GM23338 (cell line): ENCODE data around the gene CD24. TPM values are rescaled to one million over a fixed set of nuclear protein-coding genes. Genes with fewer than 3 reads are reported as not detected.

Source experiments
- ATAC-seq: fragments of 200-7000 bp; cut with Tn5 transposase; 3 replicates; pipeline ENCODE4 v1.9.1; 2020
- DNase-seq: peaks from one replicate; pipeline ENCODE4 v3.0.0-alpha.2; 2015; ENCODE audit warnings: low spot score
- H2AFZ ChIP-seq: fragments of 200-600 bp; sonication (generic); 2 replicates; pipeline ENCODE4 v1.8.0; 2016; ENCODE audit warnings: antibody characterized with exemption, mild to moderate bottlenecking, moderate library complexity
- H3F3A ChIP-seq: fragments of 200-600 bp; sonication (generic); replicated peaks from 2 replicates; pipeline ENCODE4 v1.8.0; 2017; ENCODE audit warnings: antibody characterized with exemption, mixed run types, low read depth
- H3K27ac ChIP-seq: fragments of 200-600 bp; sonication (generic); 2 replicates; pipeline ENCODE4 v1.6.1; 2016; ENCODE audit warnings: low read depth
- H3K27me3 ChIP-seq: fragments of 200-600 bp; sonication (generic); 2 replicates; pipeline ENCODE4 v1.8.0; 2016; ENCODE audit warnings: mild to moderate bottlenecking, mixed run types, moderate library complexity; ENCODE audit not compliant: insufficient read depth
- H3K36me3 ChIP-seq: fragments of 200-600 bp; sonication (generic); 2 replicates; pipeline ENCODE4 v1.8.0; 2016; ENCODE audit warnings: mild to moderate bottlenecking; ENCODE audit not compliant: insufficient read depth
- H3K4me1 ChIP-seq: fragments of 200-600 bp; sonication (generic); 2 replicates; pipeline ENCODE4 v1.8.0; 2016; ENCODE audit warnings: mild to moderate bottlenecking, moderate library complexity; ENCODE audit not compliant: insufficient read depth
- H3K4me2 ChIP-seq: fragments of 200-600 bp; sonication (generic); 2 replicates; pipeline ENCODE4 v1.7.1; 2017; ENCODE audit warnings: mixed run types
- H3K4me3 ChIP-seq: fragments of 200-600 bp; sonication (generic); 2 replicates; pipeline ENCODE4 v1.6.1; 2016; ENCODE audit warnings: mixed run types
- H3K79me2 ChIP-seq: fragments of 200-600 bp; sonication (generic); replicated peaks from 2 replicates; pipeline ENCODE4 v1.8.0; 2017; ENCODE audit warnings: mild to moderate bottlenecking; ENCODE audit not compliant: insufficient read depth
- H3K9me2 ChIP-seq: fragments of 200-600 bp; sonication (generic); 2 replicates; pipeline ENCODE4 v1.8.0; 2017; ENCODE audit not compliant: insufficient read depth
- H4K20me1 ChIP-seq: fragments of 200-600 bp; sonication (generic); replicated peaks from 2 replicates; pipeline ENCODE4 v1.8.0; 2017; ENCODE audit warnings: mild to moderate bottlenecking; ENCODE audit not compliant: insufficient read depth
- H3K27ac Mint-ChIP-seq: 2 replicates; pipeline ENCODE4 v1.8.0; 2020; ENCODE audit warnings: inconsistent platforms, mild to moderate bottlenecking, moderate library complexity, mixed read lengths
- H3K27me3 Mint-ChIP-seq: 3 replicates; pipeline ENCODE4 v1.8.0; 2022; ENCODE audit warnings: low read depth, mild to moderate bottlenecking, moderate library complexity, mixed read lengths, inconsistent platforms; ENCODE audit not compliant: insufficient read depth, poor library complexity
- H3K36me3 Mint-ChIP-seq: 3 replicates; pipeline ENCODE4 v1.8.0; 2021; ENCODE audit warnings: low read depth, mild to moderate bottlenecking, inconsistent platforms, moderate library complexity, mixed read lengths
- H3K4me1 Mint-ChIP-seq: 3 replicates; pipeline ENCODE4 v1.8.0; 2020; ENCODE audit warnings: mild to moderate bottlenecking, inconsistent platforms, mixed read lengths
- H3K4me3 Mint-ChIP-seq: 3 replicates; pipeline ENCODE4 v1.8.0; 2021; ENCODE audit warnings: moderate library complexity, mild to moderate bottlenecking, inconsistent platforms, mixed read lengths
- H3K9me3 Mint-ChIP-seq: 3 replicates; pipeline ENCODE4 v1.8.0; 2020; ENCODE audit warnings: moderate library complexity, mild to moderate bottlenecking, inconsistent platforms, mixed read lengths
- CREB1 ChIP-seq: fragments of 250-450 bp; sonication (Bioruptor Pico); IDR thresholded peaks from 2 replicates; pipeline ENCODE4 v1.5.0; 2020; ENCODE audit warnings: low read depth, mild to moderate bottlenecking, moderate library complexity
- EZH2 ChIP-seq: fragments of 200-600 bp; sonication (generic); IDR thresholded peaks from one replicate; pipeline ENCODE4 v1.8.0; 2017; ENCODE audit warnings: antibody characterized with exemption, mild to moderate bottlenecking, low read depth; ENCODE audit not compliant: unreplicated experiment
- EZH2phosphoT487 ChIP-seq: fragments of 200-600 bp; sonication (generic); IDR thresholded peaks from one replicate; pipeline ENCODE4 v1.8.1; 2018; ENCODE audit warnings: antibody characterized with exemption; ENCODE audit not compliant: unreplicated experiment
- JUNB ChIP-seq: IDR thresholded peaks from one replicate; pipeline ENCODE4 v1.6.1; 2016; ENCODE audit warnings: antibody characterized with exemption; ENCODE audit not compliant: unreplicated experiment
- NANOG ChIP-seq: IDR thresholded peaks from 2 replicates; pipeline ENCODE4 v1.6.1; 2016; ENCODE audit warnings: antibody characterized with exemption, borderline replicate concordance
- POLR2AphosphoS5 ChIP-seq: IDR thresholded peaks from 2 replicates; pipeline ENCODE4 v1.6.1; 2016; ENCODE audit warnings: antibody characterized with exemption, low read depth
- STAT1 ChIP-seq: IDR thresholded peaks from one replicate; pipeline ENCODE4 v1.6.1; 2016; ENCODE audit warnings: antibody characterized with exemption; ENCODE audit not compliant: unreplicated experiment
- ZNF114 ChIP-seq: fragments of 250-450 bp; sonication (Bioruptor Pico); IDR thresholded peaks from 2 replicates; pipeline ENCODE4 v1.5.0; 2020; ENCODE audit warnings: mild to moderate bottlenecking, moderate library complexity
- ZNF331 ChIP-seq: fragments of 250-450 bp; sonication (Bioruptor Pico); IDR thresholded peaks from 2 replicates; pipeline ENCODE4 v1.5.0; 2020; ENCODE audit warnings: low read depth, mild to moderate bottlenecking, moderate library complexity
- polyA plus RNA-seq: library from polyadenylated mRNA; unstranded; fragments of >200 nt; fragmentation: Nextera tagmentation; extraction: Ambion mirVana; gene quantifications from 2 replicates; pipeline ENCODE4 v1.2.1, GENCODE V29; 2016
- total RNA-seq: library from RNA; depleted of rRNA; stranded (reverse); fragments of >200 nt; shearing (Covaris generic); gene quantifications from 2 replicates; pipeline ENCODE4 v1.2.3, GENCODE V29; 2014
- TF ChIP-seq, protein P1 (sequence below), 2 experiments: fragments of 200-600 bp in 1 of 2; sonication (generic) in 1 of 2; conservative IDR thresholded peaks; 2 replicates each; pipeline versions ENCODE4 v1.5.1 to v1.6.1; 2016 to 2017; ENCODE audit warnings: antibody characterized with exemption in 2 of 2, low read depth in 2 of 2, mild to moderate bottlenecking in 2 of 2, moderate library complexity in 1 of 2
- TF ChIP-seq, protein P2 (sequence below): IDR thresholded peaks from 2 replicates; pipeline ENCODE4 v1.6.1; 2016; ENCODE audit warnings: antibody characterized with exemption
- TF ChIP-seq, protein P3 (sequence below): IDR thresholded peaks from one replicate; pipeline ENCODE4 v1.6.1; 2018; ENCODE audit warnings: antibody characterized with exemption; ENCODE audit not compliant: unreplicated experiment

CD24 gene
- total and polyA plus RNA-seq, 2 experiments from 2014 or later, result 1,373 to 2,907 TPM

DNA sequence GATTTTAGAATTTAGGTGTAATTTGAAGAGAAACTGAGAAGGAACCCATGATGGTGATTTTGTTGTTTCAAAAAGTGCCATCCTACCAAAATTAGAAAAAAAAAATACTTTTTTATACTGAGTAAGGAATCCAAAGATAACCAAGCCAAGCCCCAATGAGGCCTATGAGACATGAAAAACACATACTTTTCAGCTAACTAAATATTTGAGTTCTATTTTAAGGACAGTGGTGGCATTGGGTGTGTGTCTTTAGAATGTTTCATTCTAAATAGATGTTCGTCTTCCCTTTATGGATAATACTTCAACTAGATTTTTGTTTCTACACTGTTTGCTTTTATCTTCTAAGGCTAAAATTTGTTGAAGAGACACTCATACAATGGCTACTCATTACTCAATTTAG is 9.6 kb downstream of the CD24 start (continued):
- TF ChIP-seq POLR2AphosphoS5, result no peak
- TF ChIP-seq JUNB, result no peak
- TF ChIP-seq ZNF331 (CRISPR knock-in tag), result no peak
- TF ChIP-seq EZH2phosphoT487, result no peak
- TF ChIP-seq, protein P1, sequence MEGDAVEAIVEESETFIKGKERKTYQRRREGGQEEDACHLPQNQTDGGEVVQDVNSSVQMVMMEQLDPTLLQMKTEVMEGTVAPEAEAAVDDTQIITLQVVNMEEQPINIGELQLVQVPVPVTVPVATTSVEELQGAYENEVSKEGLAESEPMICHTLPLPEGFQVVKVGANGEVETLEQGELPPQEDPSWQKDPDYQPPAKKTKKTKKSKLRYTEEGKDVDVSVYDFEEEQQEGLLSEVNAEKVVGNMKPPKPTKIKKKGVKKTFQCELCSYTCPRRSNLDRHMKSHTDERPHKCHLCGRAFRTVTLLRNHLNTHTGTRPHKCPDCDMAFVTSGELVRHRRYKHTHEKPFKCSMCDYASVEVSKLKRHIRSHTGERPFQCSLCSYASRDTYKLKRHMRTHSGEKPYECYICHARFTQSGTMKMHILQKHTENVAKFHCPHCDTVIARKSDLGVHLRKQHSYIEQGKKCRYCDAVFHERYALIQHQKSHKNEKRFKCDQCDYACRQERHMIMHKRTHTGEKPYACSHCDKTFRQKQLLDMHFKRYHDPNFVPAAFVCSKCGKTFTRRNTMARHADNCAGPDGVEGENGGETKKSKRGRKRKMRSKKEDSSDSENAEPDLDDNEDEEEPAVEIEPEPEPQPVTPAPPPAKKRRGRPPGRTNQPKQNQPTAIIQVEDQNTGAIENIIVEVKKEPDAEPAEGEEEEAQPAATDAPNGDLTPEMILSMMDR (conservative IDR thresholded peaks at IDR 0.05; ENCODE audit: low read depth in 2 of 2), result no peak
- TF ChIP-seq NANOG, result no peak
- no peak for TF ChIP-seq ZNF114
- TF ChIP-seq CREB1 (CRISPR knock-in tag), result no peak
- TF ChIP-seq, protein P2, sequence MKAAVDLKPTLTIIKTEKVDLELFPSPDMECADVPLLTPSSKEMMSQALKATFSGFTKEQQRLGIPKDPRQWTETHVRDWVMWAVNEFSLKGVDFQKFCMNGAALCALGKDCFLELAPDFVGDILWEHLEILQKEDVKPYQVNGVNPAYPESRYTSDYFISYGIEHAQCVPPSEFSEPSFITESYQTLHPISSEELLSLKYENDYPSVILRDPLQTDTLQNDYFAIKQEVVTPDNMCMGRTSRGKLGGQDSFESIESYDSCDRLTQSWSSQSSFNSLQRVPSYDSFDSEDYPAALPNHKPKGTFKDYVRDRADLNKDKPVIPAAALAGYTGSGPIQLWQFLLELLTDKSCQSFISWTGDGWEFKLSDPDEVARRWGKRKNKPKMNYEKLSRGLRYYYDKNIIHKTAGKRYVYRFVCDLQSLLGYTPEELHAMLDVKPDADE, result no peak
- TF ChIP-seq EZH2, result no peak

DNA sequence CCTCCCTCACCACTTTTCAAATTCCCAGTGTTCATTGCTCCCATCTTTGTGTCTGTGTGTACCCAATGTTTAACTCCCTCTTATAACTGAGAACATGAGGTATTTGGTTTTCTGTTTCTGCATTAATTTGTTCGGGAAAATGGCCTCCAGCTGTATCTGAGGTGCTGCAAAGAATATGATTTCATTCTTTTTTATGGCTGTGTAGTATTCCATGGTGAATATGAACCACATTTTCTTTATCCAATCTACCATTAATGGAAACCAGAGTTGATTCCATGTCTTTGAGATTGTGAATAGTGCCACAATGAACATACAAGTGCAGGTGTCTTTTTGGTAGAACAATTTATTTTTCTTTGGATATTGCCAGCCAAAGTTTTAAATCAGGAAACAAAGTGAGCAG is 10.4 kb downstream of the CD24 start:
- H2AFZ ChIP-seq, result no peak overlapping the region
- H3K4me2 ChIP-seq, result no peak overlapping the region
- ATAC-seq, result no peak
- no peak overlapping the region for H3K27ac ChIP-seq
- no peaks in the 10 kb centered on the region for H4K20me1 ChIP-seq
- H3K4me3 ChIP-seq, result no peak overlapping the region
- H3K9me3 Mint-ChIP-seq, result peaks cover 7% of the 10 kb centered on the region; the same call in 1 of the 3 replicates
- H3K79me2 ChIP-seq, result no peaks in the 10 kb centered on the region
- peaks cover 25% of the 10 kb centered on the region for H3K27me3 Mint-ChIP-seq
- H3K4me3 Mint-ChIP-seq, result no peak overlapping the region
- no peaks in the 10 kb centered on the region for H3K36me3 ChIP-seq
- H3K36me3 Mint-ChIP-seq, result peaks cover 25% of the 10 kb centered on the region
- no peaks in the 10 kb centered on the region for H3K4me1 Mint-ChIP-seq
- H3K4me1 ChIP-seq, result no peaks in the 10 kb centered on the region
- peaks cover 15% of the 10 kb centered on the region; the same call in 1 of the 2 replicates for H3K9me2 ChIP-seq
- H3F3A ChIP-seq, result peaks cover 15% of the 10 kb centered on the region
- no peak for DNase-seq
- no peaks in the 10 kb centered on the region for H3K27me3 ChIP-seq
- no peak overlapping the region for H3K27ac Mint-ChIP-seq
- TF ChIP-seq, protein P2, result no peak
- no peak for TF ChIP-seq NANOG
- no peak for TF ChIP-seq POLR2AphosphoS5
- no peak for TF ChIP-seq STAT1
- TF ChIP-seq, protein P3, sequence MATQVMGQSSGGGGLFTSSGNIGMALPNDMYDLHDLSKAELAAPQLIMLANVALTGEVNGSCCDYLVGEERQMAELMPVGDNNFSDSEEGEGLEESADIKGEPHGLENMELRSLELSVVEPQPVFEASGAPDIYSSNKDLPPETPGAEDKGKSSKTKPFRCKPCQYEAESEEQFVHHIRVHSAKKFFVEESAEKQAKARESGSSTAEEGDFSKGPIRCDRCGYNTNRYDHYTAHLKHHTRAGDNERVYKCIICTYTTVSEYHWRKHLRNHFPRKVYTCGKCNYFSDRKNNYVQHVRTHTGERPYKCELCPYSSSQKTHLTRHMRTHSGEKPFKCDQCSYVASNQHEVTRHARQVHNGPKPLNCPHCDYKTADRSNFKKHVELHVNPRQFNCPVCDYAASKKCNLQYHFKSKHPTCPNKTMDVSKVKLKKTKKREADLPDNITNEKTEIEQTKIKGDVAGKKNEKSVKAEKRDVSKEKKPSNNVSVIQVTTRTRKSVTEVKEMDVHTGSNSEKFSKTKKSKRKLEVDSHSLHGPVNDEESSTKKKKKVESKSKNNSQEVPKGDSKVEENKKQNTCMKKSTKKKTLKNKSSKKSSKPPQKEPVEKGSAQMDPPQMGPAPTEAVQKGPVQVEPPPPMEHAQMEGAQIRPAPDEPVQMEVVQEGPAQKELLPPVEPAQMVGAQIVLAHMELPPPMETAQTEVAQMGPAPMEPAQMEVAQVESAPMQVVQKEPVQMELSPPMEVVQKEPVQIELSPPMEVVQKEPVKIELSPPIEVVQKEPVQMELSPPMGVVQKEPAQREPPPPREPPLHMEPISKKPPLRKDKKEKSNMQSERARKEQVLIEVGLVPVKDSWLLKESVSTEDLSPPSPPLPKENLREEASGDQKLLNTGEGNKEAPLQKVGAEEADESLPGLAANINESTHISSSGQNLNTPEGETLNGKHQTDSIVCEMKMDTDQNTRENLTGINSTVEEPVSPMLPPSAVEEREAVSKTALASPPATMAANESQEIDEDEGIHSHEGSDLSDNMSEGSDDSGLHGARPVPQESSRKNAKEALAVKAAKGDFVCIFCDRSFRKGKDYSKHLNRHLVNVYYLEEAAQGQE, result no peak
- TF ChIP-seq ZNF114, result no peak
- TF ChIP-seq CREB1 (CRISPR knock-in tag), result no peak
- no peak for TF ChIP-seq JUNB
- TF ChIP-seq EZH2phosphoT487, result no peak
- TF ChIP-seq EZH2, result no peak
- no peak for TF ChIP-seq ZNF331 (CRISPR knock-in tag)
- TF ChIP-seq, protein P1 (conservative IDR thresholded peaks at IDR 0.05; ENCODE audit: low read depth in 2 of 2), result no peak
